Natural killer cell (primary cell): ENCODE data around the gene GNB1L. TPM values are rescaled to one million over a fixed set of nuclear protein-coding genes. Genes with fewer than 3 reads are reported as not detected.

Source experiments
- ATAC-seq, 3 donors: fragments of 150-1000 bp in 2 of 3; fragments of 200-7000 bp in 1 of 3; cut with Tn5 transposase; 1 replicate in 1 of 3; 2 replicates in 2 of 3; pipeline ENCODE4 v1.10.0; 2021; ENCODE audit warnings: mild to moderate bottlenecking in 2 of 3, moderate library complexity in 2 of 3
- DNase-seq, 2 donors: peaks; one replicate each; pipeline versions ENCODE4 v3.0.0 to v3.0.0-alpha.2; 2013 to 2021; ENCODE audit warnings: mixed read lengths in 1 of 2
- H3K27ac ChIP-seq: one replicate; pipeline ENCODE4 v1.5.1; 2013; ENCODE audit warnings: mild to moderate bottlenecking, low read length
- H3K27me3 ChIP-seq: one replicate; pipeline ENCODE4 v1.6.1; 2013; ENCODE audit warnings: low read length; ENCODE audit not compliant: control insufficient read depth, insufficient read depth
- H3K36me3 ChIP-seq: one replicate; pipeline ENCODE4 v1.6.1; 2013; ENCODE audit warnings: low read length; ENCODE audit not compliant: control insufficient read depth, insufficient read depth
- H3K4me1 ChIP-seq: one replicate; pipeline ENCODE4 v1.6.1; 2013; ENCODE audit warnings: low read length; ENCODE audit not compliant: control insufficient read depth, insufficient read depth
- H3K4me3 ChIP-seq: one replicate; pipeline ENCODE4 v1.5.1; 2013; ENCODE audit warnings: low read length
- H3K9me3 ChIP-seq: one replicate; pipeline ENCODE4 v1.6.1; 2013; ENCODE audit warnings: low read length; ENCODE audit not compliant: control insufficient read depth, insufficient read depth
- H3K27ac Mint-ChIP-seq, 2 donors: one replicate each; pipeline ENCODE4 v1.8.0; 2022; ENCODE audit warnings: mild to moderate bottlenecking in 2 of 2, mixed read lengths in 2 of 2, moderate library complexity in 1 of 2
- H3K27me3 Mint-ChIP-seq, 2 donors: one replicate each; pipeline ENCODE4 v1.8.0; 2022; ENCODE audit warnings: low read depth in 2 of 2, mixed read lengths in 2 of 2
- H3K36me3 Mint-ChIP-seq: one replicate; pipeline ENCODE4 v1.8.0; 2022; ENCODE audit warnings: mixed read lengths
- H3K4me1 Mint-ChIP-seq, 2 donors: one replicate each; pipeline ENCODE4 v1.8.0; 2022; ENCODE audit warnings: mixed read lengths in 2 of 2
- H3K4me3 Mint-ChIP-seq: one replicate; pipeline ENCODE4 v1.8.0; 2022; ENCODE audit warnings: mild to moderate bottlenecking, moderate library complexity, mixed read lengths
- H3K9me3 Mint-ChIP-seq, 2 donors: one replicate each; pipeline ENCODE4 v1.8.0; 2022; ENCODE audit warnings: mixed read lengths in 2 of 2
- WGBS: methylation state at CpG from one replicate; pipeline ENCODE4 v1.1.7; 2013; ENCODE audit warnings: missing lambda C conversion rate; ENCODE audit not compliant: insufficient coverage; 5-methylcytosine and 5-hydroxymethylcytosine counted together
- intact Hi-C: fragments of 100-400 bp; cut with micrococcal nuclease; formaldehyde crosslinking; loops from one replicate; pipeline ENCODE4 v1.14.2; 2022
- total RNA-seq, 4 donors: library from RNA; stranded (reverse); fragments of 120-200 nt in 1 of 4; gene quantifications; one replicate each; pipeline versions ENCODE4 v1.2.3 to v1.2.4, GENCODE V29; 2013 to 2022
- TF ChIP-seq, protein P1 (sequence below): fragments of 200-600 bp; IDR thresholded peaks from one replicate; pipeline ENCODE4 v1.8.0; 2022; ENCODE audit warnings: antibody characterized with exemption

Gene GNB1L
- total RNA-seq, 3 donors from 2014 or later (not counting 1 experiment from before 2014, with no cell fraction given) = 5.1 to 5.3 (median 5.3) TPM

DNA sequence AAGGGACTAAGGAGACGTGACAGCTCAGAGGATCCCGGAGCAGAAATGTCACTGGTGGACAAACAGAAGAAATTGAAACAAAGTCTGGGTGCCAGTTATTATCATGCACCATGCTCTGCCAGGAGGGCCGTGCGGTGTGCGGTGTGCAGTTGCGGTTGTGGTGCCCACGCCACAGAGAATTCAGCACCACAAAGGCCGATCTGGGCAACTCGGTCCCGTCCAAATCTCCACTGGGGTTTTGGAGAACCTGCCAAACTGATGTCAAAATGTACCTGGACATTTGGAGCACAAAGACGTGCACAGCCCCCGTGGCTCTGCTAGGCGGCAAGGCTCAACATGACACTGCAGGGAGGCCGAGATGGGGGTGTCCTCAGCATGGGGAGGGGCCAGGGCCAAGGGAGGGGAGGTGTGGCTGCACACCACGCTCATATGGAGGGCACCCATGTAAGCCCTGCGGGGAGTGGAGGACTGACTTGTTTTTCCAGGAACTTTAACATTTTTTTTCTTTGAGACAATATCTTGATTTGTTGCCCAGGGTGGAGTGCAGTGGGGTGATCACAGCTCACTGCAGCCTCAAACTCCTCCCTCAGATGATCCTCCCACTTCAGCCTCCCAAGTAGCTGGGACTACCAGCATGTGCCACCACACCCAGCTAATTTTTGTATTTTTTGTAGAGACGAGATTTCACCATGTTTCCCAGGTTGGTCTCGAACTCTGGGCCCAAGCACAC, 39.4 kb downstream of the GNB1L start:
- H3K27ac ChIP-seq = no peak overlapping the region
- ATAC-seq (no peak), DNase-seq (peak in 1 of 2 donors; percentile 9)
- H3K9me3 ChIP-seq = no peaks in the 10 kb centered on the region
- H3K36me3 Mint-ChIP-seq = no peaks in the 10 kb centered on the region
- intact Hi-C loops = no loop called here
- H3K9me3 Mint-ChIP-seq = no peaks in the 10 kb centered on the region
- no peak overlapping the region for H3K4me3 ChIP-seq
- H3K4me3 Mint-ChIP-seq = no peak overlapping the region
- peaks cover 1% of the 10 kb centered on the region for H3K36me3 ChIP-seq
- no peaks in the 10 kb centered on the region for H3K27me3 ChIP-seq
- H3K27ac Mint-ChIP-seq = no peak overlapping the region
- peaks cover 0 to 19% of the 10 kb centered on the region in 2 donors for H3K4me1 Mint-ChIP-seq
- peaks cover 7% of the 10 kb centered on the region for H3K4me1 ChIP-seq
- 93% methylated on average over 18 of the region's 18 CpGs for WGBS
- H3K27me3 Mint-ChIP-seq = no peaks in the 10 kb centered on the region
- TF ChIP-seq, protein P1, sequence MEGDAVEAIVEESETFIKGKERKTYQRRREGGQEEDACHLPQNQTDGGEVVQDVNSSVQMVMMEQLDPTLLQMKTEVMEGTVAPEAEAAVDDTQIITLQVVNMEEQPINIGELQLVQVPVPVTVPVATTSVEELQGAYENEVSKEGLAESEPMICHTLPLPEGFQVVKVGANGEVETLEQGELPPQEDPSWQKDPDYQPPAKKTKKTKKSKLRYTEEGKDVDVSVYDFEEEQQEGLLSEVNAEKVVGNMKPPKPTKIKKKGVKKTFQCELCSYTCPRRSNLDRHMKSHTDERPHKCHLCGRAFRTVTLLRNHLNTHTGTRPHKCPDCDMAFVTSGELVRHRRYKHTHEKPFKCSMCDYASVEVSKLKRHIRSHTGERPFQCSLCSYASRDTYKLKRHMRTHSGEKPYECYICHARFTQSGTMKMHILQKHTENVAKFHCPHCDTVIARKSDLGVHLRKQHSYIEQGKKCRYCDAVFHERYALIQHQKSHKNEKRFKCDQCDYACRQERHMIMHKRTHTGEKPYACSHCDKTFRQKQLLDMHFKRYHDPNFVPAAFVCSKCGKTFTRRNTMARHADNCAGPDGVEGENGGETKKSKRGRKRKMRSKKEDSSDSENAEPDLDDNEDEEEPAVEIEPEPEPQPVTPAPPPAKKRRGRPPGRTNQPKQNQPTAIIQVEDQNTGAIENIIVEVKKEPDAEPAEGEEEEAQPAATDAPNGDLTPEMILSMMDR = no peak

GRCh38 chr22:19814428-19814827, 40.2 kb downstream of the GNB1L start:
- DNase-seq = no peak

GRCh38 chr22:19812910-19813309, 41.8 kb downstream of the GNB1L start:
- 91% methylated on average over 11 of the region's 11 CpGs for WGBS
- Mint-ChIP-seq H3K27ac (no peak overlapping the region), H3K4me1 (peaks cover 0 to 19% of the 10 kb centered on the region in 2 donors), H3K27me3 (no peaks in the 10 kb centered on the region), H3K4me3 (no peak overlapping the region), H3K36me3 (no peaks in the 10 kb centered on the region), H3K9me3 (no peaks in the 10 kb centered on the region)
- ATAC-seq (no peak), DNase-seq (peak in 1 of 2 donors; percentile 1)
- H3K36me3 ChIP-seq = no peaks in the 10 kb centered on the region
- intact Hi-C loops = no loop called here
- TF ChIP-seq, protein P1 = no peak
- H3K4me3 ChIP-seq = no peak overlapping the region
- H3K4me1 ChIP-seq = peaks cover 11% of the 10 kb centered on the region
- H3K27me3 ChIP-seq = no peaks in the 10 kb centered on the region
- no peak overlapping the region for H3K27ac ChIP-seq
- no peaks in the 10 kb centered on the region for H3K9me3 ChIP-seq

More at GRCh38 chr22:19814428-19814827, 40.2 kb downstream of the GNB1L start:
- Histone ChIP-seq H3K36me3 (no peaks in the 10 kb centered on the region), H3K27me3 (no peaks in the 10 kb centered on the region), H3K9me3 (no peaks in the 10 kb centered on the region), H3K27ac (no peak overlapping the region), H3K4me1 (peaks cover 11% of the 10 kb centered on the region), H3K4me3 (no peak overlapping the region)
- Mint-ChIP-seq H3K36me3 (no peaks in the 10 kb centered on the region), H3K4me1 (peaks cover 0 to 19% of the 10 kb centered on the region in 2 donors), H3K27ac (no peak overlapping the region), H3K9me3 (no peaks in the 10 kb centered on the region), H3K4me3 (no peak overlapping the region), H3K27me3 (no peaks in the 10 kb centered on the region)
- WGBS = 83% methylated on average over 5 of the region's 5 CpGs
- TF ChIP-seq, protein P1 = no peak
- intact Hi-C loops = no loop called here
- ATAC-seq = no peak
